GM18861 (cell line): ENCODE results near the gene GJB5.
"Not testable (repeated sequence)": the region's sequence is repeated elsewhere in the genome, so short reads cannot be mapped to it uniquely, and the experiment has no call there.

Source experiments
- ATAC-seq: cut with Tn5 transposase; IDR thresholded peaks from one replicate; pipeline ENCODE4 v1.9.1; 2021; ENCODE audit not compliant: unreplicated experiment

Gene GJB5

GRCh38 chr1:34754964-34755637, at the start of gene GJB5:
GJB5 (plus strand) TSS chr1:34755047; CDS start chr1:34757331, 2,284 bp downstream.
- no peak for ATAC-seq

GRCh38 chr1:34705077-34705476, 49.8 kb upstream of the GJB5 start:
- no peak for ATAC-seq

GRCh38 chr1:34708106-34708505, 46.7 kb upstream of the GJB5 start:
- no peak for ATAC-seq

- no peak for ATAC-seq
These were observed 45.3 kb upstream of the GJB5 start for GRCh38 chr1:34709547-34709946.

- ATAC-seq: no peak
These were observed 44.0 kb upstream of the GJB5 start for GRCh38 chr1:34710812-34711211.

- ATAC-seq: no peak
These were observed 43.4 kb upstream of the GJB5 start for GRCh38 chr1:34711485-34711884.

GRCh38 chr1:34712007-34712688, 42.7 kb upstream of the GJB5 start:
- ATAC-seq: no peak

GRCh38 chr1:34713443-34713842, 41.4 kb upstream of the GJB5 start:
- ATAC-seq: no peak

GRCh38 chr1:34714386-34714785, 40.5 kb upstream of the GJB5 start:
- no peak for ATAC-seq

GRCh38 chr1:34715139-34715538, 39.7 kb upstream of the GJB5 start:
- no peak for ATAC-seq

- no peak for ATAC-seq
These were observed 33.6 kb upstream of the GJB5 start for GRCh38 chr1:34721241-34721640.

- ATAC-seq: no peak
These were observed 33.0 kb upstream of the GJB5 start for GRCh38 chr1:34721646-34722355.

- no peak for ATAC-seq
These were observed 28.0 kb upstream of the GJB5 start for GRCh38 chr1:34726861-34727260.

GRCh38 chr1:34730485-34730884, 24.4 kb upstream of the GJB5 start:
- ATAC-seq: no peak

GRCh38 chr1:34732831-34733230, 22.0 kb upstream of the GJB5 start:
- ATAC-seq: not testable (repeated sequence)

- no peak for ATAC-seq
These were observed 18.2 kb upstream of the GJB5 start for GRCh38 chr1:34736692-34737091.

- ATAC-seq: not testable (repeated sequence)
These were observed 17.6 kb upstream of the GJB5 start for GRCh38 chr1:34737236-34737635.

GRCh38 chr1:34739613-34740012, 15.2 kb upstream of the GJB5 start:
- ATAC-seq: no peak

GRCh38 chr1:34740161-34740868, 14.5 kb upstream of the GJB5 start:
- ATAC-seq: no peak

- ATAC-seq: no peak
These were observed 12.1 kb upstream of the GJB5 start for GRCh38 chr1:34742667-34743270.

GRCh38 chr1:34743775-34744174, 11.1 kb upstream of the GJB5 start:
- no peak for ATAC-seq
